CD14-positive monocyte (primary cell): ENCODE measurements around the gene P2RX5. TPM values are rescaled to one million over a fixed set of nuclear protein-coding genes. Genes with fewer than 3 reads are reported as not detected.
A peak's percentile ranks its signal among the peaks of the same experiment; 100 is the strongest.

Experiments
- DNase-seq, 3 donors: peaks; one replicate each; pipeline ENCODE4 v3.0.0-alpha.2; 2011 to 2022
- H2AFZ ChIP-seq: 2 replicates; pipeline ENCODE4 v1.6.0; 2012; ENCODE audit warnings: mild to moderate bottlenecking, low read depth, low read length, inconsistent platforms; ENCODE audit not compliant: insufficient read depth, poor library complexity, severe bottlenecking
- H3K27ac ChIP-seq, 2 donors: 1 replicate in 1 of 2; 2 replicates in 1 of 2; pipeline ENCODE4 v1.5.1; 2012 to 2013; ENCODE audit warnings: low read length in 2 of 2, control low read depth in 1 of 2, inconsistent platforms in 1 of 2, low read depth in 1 of 2, mild to moderate bottlenecking in 1 of 2
- H3K27me3 ChIP-seq, 2 donors: one replicate each; pipeline versions ENCODE4 v1.6.0 to v1.6.1; 2011 to 2013; ENCODE audit warnings: low read length in 2 of 2; ENCODE audit not compliant: control insufficient read depth in 2 of 2, insufficient read depth in 2 of 2
- H3K36me3 ChIP-seq, 2 donors: replicated peaks in 1 of 2; 1 replicate in 1 of 2; 2 replicates in 1 of 2; pipeline versions ENCODE4 v1.5.1 to v1.6.1; 2012 to 2013; ENCODE audit warnings: low read length in 2 of 2, control low read depth in 1 of 2, inconsistent platforms in 1 of 2, mild to moderate bottlenecking in 1 of 2; ENCODE audit not compliant: insufficient read depth in 2 of 2, control insufficient read depth in 1 of 2
- H3K4me1 ChIP-seq, 2 donors: 1 replicate in 1 of 2; 2 replicates in 1 of 2; pipeline versions ENCODE4 v1.5.1 to v1.6.1; 2012 to 2013; ENCODE audit warnings: low read length in 2 of 2, control low read depth in 1 of 2, inconsistent platforms in 1 of 2, mild to moderate bottlenecking in 1 of 2, moderate library complexity in 1 of 2; ENCODE audit not compliant: insufficient read depth in 2 of 2, control insufficient read depth in 1 of 2
- H3K4me2 ChIP-seq: replicated peaks from 2 replicates; pipeline ENCODE3; 2012; ENCODE audit warnings: low read length, moderate library complexity, mild to moderate bottlenecking; ENCODE audit not compliant: poor library complexity, severe bottlenecking; ENCODE audit errors: extremely low read depth
- H3K4me3 ChIP-seq, 3 experiments: fragments of 200-600 bp in 1 of 3; sonication (generic) in 1 of 3; replicated peaks in 1 of 3; 1 replicate in 2 of 3; 2 replicates in 1 of 3; pipeline ENCODE4 v1.5.1; 2011 to 2013; ENCODE audit warnings: low read length in 3 of 3, mild to moderate bottlenecking in 3 of 3, control low read depth in 2 of 3, low read depth in 2 of 3, inconsistent platforms in 1 of 3, moderate library complexity in 1 of 3
- H3K79me2 ChIP-seq: 2 replicates; pipeline ENCODE4 v1.6.0; 2012; ENCODE audit warnings: mild to moderate bottlenecking, control low read depth, inconsistent platforms, low read length, moderate library complexity; ENCODE audit not compliant: insufficient read depth
- H3K9ac ChIP-seq: 2 replicates; pipeline ENCODE4 v1.6.0; 2017; ENCODE audit warnings: low read length, mild to moderate bottlenecking; ENCODE audit not compliant: insufficient read depth, poor library complexity, severe bottlenecking
- H3K9me3 ChIP-seq, 2 donors: replicated peaks in 1 of 2; 1 replicate in 1 of 2; 2 replicates in 1 of 2; pipeline versions ENCODE4 v1.5.1 to v1.6.1; 2012 to 2013; ENCODE audit warnings: low read length in 2 of 2, control low read depth in 1 of 2; ENCODE audit not compliant: control insufficient read depth in 1 of 2, insufficient read depth in 1 of 2
- H4K20me1 ChIP-seq: 2 replicates; pipeline ENCODE4 v1.6.0; 2012; ENCODE audit warnings: mild to moderate bottlenecking, low read length, control low read depth, moderate library complexity; ENCODE audit not compliant: insufficient read depth
- H3K27ac Mint-ChIP-seq, 7 donors: one replicate each; pipeline ENCODE4 v1.8.0; 2020; ENCODE audit warnings: mild to moderate bottlenecking in 7 of 7, mixed read lengths in 7 of 7, moderate library complexity in 6 of 7, inconsistent platforms in 2 of 7
- H3K27me3 Mint-ChIP-seq, 3 donors: one replicate each; pipeline ENCODE4 v1.8.0; 2021 to 2022; ENCODE audit warnings: low read depth in 3 of 3, mild to moderate bottlenecking in 3 of 3, mixed read lengths in 3 of 3, moderate library complexity in 3 of 3, inconsistent platforms in 1 of 3
- H3K36me3 Mint-ChIP-seq, 2 donors: one replicate each; pipeline ENCODE4 v1.8.0; 2020; ENCODE audit warnings: mixed read lengths in 2 of 2, inconsistent platforms in 1 of 2, mild to moderate bottlenecking in 1 of 2
- H3K4me1 Mint-ChIP-seq: one replicate; pipeline ENCODE4 v1.8.0; 2020; ENCODE audit warnings: mild to moderate bottlenecking, mixed read lengths
- H3K4me3 Mint-ChIP-seq, 2 donors: one replicate each; pipeline ENCODE4 v1.8.0; 2020; ENCODE audit warnings: mild to moderate bottlenecking in 2 of 2, mixed read lengths in 2 of 2, moderate library complexity in 1 of 2
- H3K9me3 Mint-ChIP-seq, 7 donors: one replicate each; pipeline ENCODE4 v1.8.0; 2020 to 2022; ENCODE audit warnings: mixed read lengths in 7 of 7, mild to moderate bottlenecking in 6 of 7, moderate library complexity in 6 of 7, inconsistent platforms in 2 of 7
- CTCF ChIP-seq: fragments of 200-600 bp; IDR thresholded peaks from one replicate; pipeline ENCODE4 v1.8.0; 2022; ENCODE audit warnings: antibody characterized with exemption, mild to moderate bottlenecking
- WGBS: methylation state at CpG from one replicate; pipeline ENCODE4 v1.1.5; 2013; ENCODE audit warnings: missing lambda C conversion rate; ENCODE audit not compliant: insufficient coverage; 5-methylcytosine and 5-hydroxymethylcytosine counted together
- intact Hi-C, 2 donors: fragments of 100-400 bp; cut with micrococcal nuclease; formaldehyde crosslinking; loops; one replicate each; pipeline versions ENCODE4 v1.15.0 to v1.15.1; 2023
- polyA plus RNA-seq, 3 donors: library from polyadenylated mRNA; depleted of rRNA in 1 of 3; unstranded in 2 of 3; stranded (reverse) in 1 of 3; fragments of 300-500 nt in 2 of 3; fragments of >200 nt in 1 of 3; fragmentation: Illumina TruSeq in 2 of 3; gene quantifications; 1 replicate in 2 of 3; 2 replicates in 1 of 3; pipeline ENCODE4 v1.2.3, GENCODE V29; 2012 to 2021

Gene P2RX5
- polyA plus RNA-seq, 3 donors = 0.64 to 8.8 (median 3.4) TPM

DNA sequence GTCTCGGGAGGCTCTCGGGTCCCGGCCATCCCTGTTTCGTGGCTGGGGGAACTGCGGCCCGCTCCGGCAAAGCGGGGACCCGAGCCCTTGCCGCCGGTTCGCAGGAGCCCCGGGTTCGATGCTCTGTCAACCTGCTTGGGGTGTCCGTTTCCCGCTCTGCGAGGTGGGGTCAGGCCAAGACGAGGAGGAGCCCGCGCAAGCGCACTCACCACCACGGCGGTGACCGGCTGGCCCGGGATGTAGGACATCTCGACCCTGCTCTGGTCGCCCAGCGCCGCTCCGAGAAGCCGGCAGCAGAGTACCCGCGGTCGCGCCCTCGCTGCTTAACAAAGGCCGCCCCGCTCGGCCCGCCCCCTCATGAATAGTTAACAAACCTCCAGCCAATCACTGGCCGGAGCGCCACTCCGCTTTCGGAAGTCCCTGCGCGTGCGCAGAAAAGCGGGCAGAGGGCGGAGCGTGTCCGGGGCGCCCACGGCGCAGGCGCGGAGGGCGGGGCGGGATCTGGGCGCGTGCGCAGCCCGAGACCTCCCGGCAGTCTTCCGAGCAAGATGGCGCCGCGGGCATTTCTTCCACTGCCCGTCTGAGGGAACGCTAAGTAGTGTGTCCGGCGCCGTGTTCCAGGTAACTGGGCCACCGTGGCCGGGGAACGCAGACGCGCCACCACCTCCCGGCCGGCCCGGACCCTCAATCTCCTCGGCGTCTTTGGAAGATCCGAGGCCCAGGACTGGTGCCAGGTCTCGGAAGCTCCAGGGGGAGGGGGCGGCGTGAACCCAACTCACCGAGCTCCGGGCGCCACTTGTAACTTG is 27.5 kb downstream of the P2RX5 start, which contains the start of the genes EMC6 and TAX1BP3:
EMC6 (plus strand) TSS at position 534 of the 806 bp plus-strand sequence. CDS start 335 bp downstream, outside the sequence.
TAX1BP3 (minus strand) TSS at position 300 of the 806 bp plus-strand sequence; CDS start at position 248, 52 bp downstream.
- H3K27me3 Mint-ChIP-seq = peaks cover 0 to 4% (median 0%) of the 10 kb centered on the region in 3 donors
- Histone ChIP-seq H3K4me3 (peak within 1 kb of the TSS; percentile 74 to 99 (median 94)), H3K4me2 (peak within 1 kb of the TSS; percentile 88), H3K27ac (peak within 1 kb of the TSS; percentile 68 to 86), H3K9me3 (no peaks in the 10 kb centered on the region), H3K36me3 (peaks cover 2 to 18% of the 10 kb centered on the region in 2 donors), H3K79me2 (peaks cover 21% of the 10 kb centered on the region), H4K20me1 (peaks cover 27% of the 10 kb centered on the region), H3K9ac (peak within 1 kb of the TSS; percentile 90), H3K4me1 (peaks cover 16 to 23% of the 10 kb centered on the region in 2 donors), H2AFZ (peak within 1 kb of the TSS; percentile 94), H3K27me3 (no peaks in the 10 kb centered on the region)
- H3K27ac Mint-ChIP-seq = peak within 1 kb of the TSS; percentile 83 to 94 (median 89)
- no peak for TF ChIP-seq CTCF
- H3K4me1 Mint-ChIP-seq = peaks cover 21% of the 10 kb centered on the region
- H3K36me3 Mint-ChIP-seq = peaks cover 16 to 18% of the 10 kb centered on the region in 2 donors
- DNase-seq = peak; percentile 95 to 97 (median 96)
- no peaks in the 10 kb centered on the region for H3K9me3 Mint-ChIP-seq
- H3K4me3 Mint-ChIP-seq = peak within 1 kb of the TSS; percentile 86 to 96
- intact Hi-C loops = loop anchor here in 1 of 2 donors (2.0 kb wide), 1 partner anchor 32 kb away; the partner anchor contains the start of genes CTNS and SHPK
- WGBS = under 1% methylated on average over 89 of the region's 89 CpGs
